Naive thymus-derived CD4-positive, alpha-beta T cell (primary cell): ENCODE measurements around the gene ABLIM3. TPM values are rescaled to one million over a fixed set of nuclear protein-coding genes. Genes with fewer than 3 reads are reported as not detected.

Experiments used
- ATAC-seq: fragments of 150-1000 bp; cut with Tn5 transposase; 2 replicates; pipeline ENCODE4 v1.10.0; 2021; ENCODE audit warnings: mild to moderate bottlenecking, moderate library complexity
- CTCF ChIA-PET: fragments of 350-600 bp; sonication (Branson Sonifier 250); formaldehyde crosslinking; loops from one replicate; lab custom pipeline; 2021; ENCODE audit warnings: antibody characterized with exemption; lab: Charles Lee
- POLR2A ChIA-PET: fragments of 350-600 bp; sonication (Branson Sonifier 250); formaldehyde crosslinking; loops from one replicate; lab custom pipeline; 2021; ENCODE audit warnings: antibody characterized with exemption, inconsistent platforms; lab: Charles Lee
- DNase-seq, 9 donors: peaks; one replicate each; pipeline versions ENCODE4 v3.0.0 to v3.0.0-alpha.2; 2020 to 2022; ENCODE audit warnings: mixed read lengths in 1 of 9
- H3K27ac ChIP-seq: one replicate; pipeline ENCODE4 v1.7.0; 2013; ENCODE audit warnings: mild to moderate bottlenecking, low read depth, low read length, moderate library complexity
- H3K27me3 ChIP-seq, 2 donors: one replicate each; pipeline ENCODE4 v1.7.0; 2013; ENCODE audit warnings: low read length in 2 of 2, mild to moderate bottlenecking in 2 of 2, moderate library complexity in 2 of 2; ENCODE audit not compliant: control insufficient read depth in 2 of 2, insufficient read depth in 2 of 2
- H3K36me3 ChIP-seq, 3 experiments: 1 replicate in 2 of 3; 2 replicates in 1 of 3; pipeline ENCODE4 v1.7.0; 2013; ENCODE audit warnings: low read length in 3 of 3, mild to moderate bottlenecking in 3 of 3, moderate library complexity in 1 of 3; ENCODE audit not compliant: insufficient read depth in 3 of 3, control insufficient read depth in 2 of 3
- H3K4me1 ChIP-seq, 2 donors: one replicate each; pipeline ENCODE4 v1.7.0; 2013; ENCODE audit warnings: low read length in 2 of 2, mild to moderate bottlenecking in 2 of 2, moderate library complexity in 1 of 2; ENCODE audit not compliant: control insufficient read depth in 2 of 2, insufficient read depth in 2 of 2
- H3K4me3 ChIP-seq: 2 replicates; pipeline ENCODE4 v1.7.0; 2013; ENCODE audit warnings: mild to moderate bottlenecking, low read length
- H3K9me3 ChIP-seq, 3 experiments: 1 replicate in 2 of 3; 2 replicates in 1 of 3; pipeline ENCODE4 v1.7.0; 2013; ENCODE audit warnings: low read length in 3 of 3; ENCODE audit not compliant: control insufficient read depth in 2 of 3
- H3K27ac Mint-ChIP-seq, 9 donors: one replicate each; pipeline ENCODE4 v1.8.0; 2020 to 2022; ENCODE audit warnings: mixed read lengths in 9 of 9, mild to moderate bottlenecking in 8 of 9, moderate library complexity in 5 of 9, inconsistent platforms in 2 of 9
- H3K27me3 Mint-ChIP-seq, 5 donors: one replicate each; pipeline ENCODE4 v1.8.0; 2021 to 2022; ENCODE audit warnings: mixed read lengths in 5 of 5, mild to moderate bottlenecking in 1 of 5
- H3K36me3 Mint-ChIP-seq, 5 donors: one replicate each; pipeline ENCODE4 v1.8.0; 2020 to 2022; ENCODE audit warnings: mixed read lengths in 5 of 5, mild to moderate bottlenecking in 3 of 5, inconsistent platforms in 1 of 5
- H3K4me1 Mint-ChIP-seq, 7 donors: one replicate each; pipeline ENCODE4 v1.8.0; 2020 to 2022; ENCODE audit warnings: mixed read lengths in 7 of 7, mild to moderate bottlenecking in 3 of 7, inconsistent platforms in 1 of 7
- H3K4me3 Mint-ChIP-seq, 10 donors: one replicate each; pipeline ENCODE4 v1.8.0; 2020 to 2022; ENCODE audit warnings: mild to moderate bottlenecking in 10 of 10, mixed read lengths in 10 of 10, moderate library complexity in 6 of 10, inconsistent platforms in 2 of 10
- H3K9me3 Mint-ChIP-seq, 11 donors: one replicate each; pipeline ENCODE4 v1.8.0; 2020 to 2022; ENCODE audit warnings: mixed read lengths in 11 of 11, mild to moderate bottlenecking in 4 of 11, inconsistent platforms in 1 of 11, moderate library complexity in 1 of 11
- intact Hi-C, 2 donors: fragments of 100-400 bp; cut with micrococcal nuclease; formaldehyde crosslinking; loops; one replicate each; pipeline ENCODE4 v1.15.1; 2023
- polyA plus RNA-seq, 2 donors: library from polyadenylated mRNA; unstranded; fragments of 300-500 nt; fragmentation: Illumina TruSeq; gene quantifications; one replicate each; pipeline ENCODE4 v1.2.3, GENCODE V29; 2021
- total RNA-seq, 6 experiments: library from RNA in 5 of 6; stranded (reverse) in 5 of 6; gene quantifications; 1 replicate in 5 of 6; 2 replicates in 1 of 6; pipeline ENCODE4 v1.2.3 and lab custom pipeline; 2021 to 2026

ABLIM3 gene
- total and polyA plus RNA-seq, 7 experiments from 2014 or later: 0.08 to 1.3 TPM; not detected in 5

DNA sequence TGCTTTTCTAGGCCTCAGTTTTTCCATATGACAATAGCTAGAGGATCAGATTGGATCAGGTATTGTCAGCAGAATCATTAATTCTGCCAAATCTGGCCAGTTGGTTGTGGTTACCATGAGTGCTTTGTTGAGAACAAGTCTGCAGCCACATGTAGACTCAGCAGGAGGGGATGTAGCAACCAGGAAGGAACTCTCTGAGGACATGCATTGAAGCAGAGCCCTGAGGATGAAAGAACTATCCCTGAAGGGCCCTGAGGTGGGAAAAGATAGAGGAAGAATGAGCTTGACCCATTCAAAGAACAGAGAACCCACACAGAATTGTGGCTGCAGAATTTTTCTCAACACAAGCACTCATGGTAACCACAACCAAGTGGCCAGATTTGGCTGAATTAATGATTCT is 70.3 kb downstream of the ABLIM3 start:
- no peak for ATAC-seq
- CTCF ChIA-PET: interaction anchor here (2.5 kb wide), 1 partner anchor 12 kb away, joined by 10 read pairs; no protein-coding TSS in a partner anchor

GRCh38 chr5:149212198-149212951 is 71.1 kb downstream of the ABLIM3 start:
- Histone ChIP-seq H3K36me3 (no peaks in the 10 kb centered on the region), H3K9me3 (no peaks in the 10 kb centered on the region), H3K4me1 (no peaks in the 10 kb centered on the region), H3K27ac (no peak overlapping the region), H3K4me3 (no peak overlapping the region), H3K27me3 (no peaks in the 10 kb centered on the region)
- ChIA-PET CTCF (interaction anchor here (1.2 to 3.0 kb wide), 3 partner anchors 11 to 71 kb away, joined by 6 to 11 read pairs (median 10); partner anchors contain the start of gene ABLIM3), POLR2A (interaction anchor here (0.6 kb wide), 1 partner anchor 15 kb away, joined by 3 read pairs; no protein-coding TSS in a partner anchor)
- DNase-seq (no peak), ATAC-seq (no peak)
- Mint-ChIP-seq H3K4me1 (peaks cover 0 to 19% (median 11%) of the 10 kb centered on the region in 7 donors), H3K27me3 (peaks cover 0 to 1% (median 0%) of the 10 kb centered on the region in 5 donors), H3K27ac (peak overlapping the region in 3 of 9 donors; percentile 3 to 24 (median 17)), H3K9me3 (no peaks in the 10 kb centered on the region), H3K4me3 (no peak overlapping the region), H3K36me3 (no peaks in the 10 kb centered on the region)
- intact Hi-C loops: no loop called here

More for the DNA sequence above, 70.3 kb downstream of the ABLIM3 start:
- POLR2A ChIA-PET: interaction anchor here (0.6 kb wide), 1 partner anchor 50 kb away, joined by 3 read pairs; no protein-coding TSS in a partner anchor
- Histone ChIP-seq H3K27me3 (no peaks in the 10 kb centered on the region), H3K27ac (no peak overlapping the region), H3K36me3 (no peaks in the 10 kb centered on the region), H3K4me3 (no peak overlapping the region), H3K4me1 (no peaks in the 10 kb centered on the region), H3K9me3 (no peaks in the 10 kb centered on the region)
- Mint-ChIP-seq H3K4me3 (no peak overlapping the region), H3K27ac (peak overlapping the region in 2 of 9 donors; percentile 4 to 32), H3K9me3 (no peaks in the 10 kb centered on the region), H3K4me1 (peaks cover 0 to 19% (median 11%) of the 10 kb centered on the region in 7 donors), H3K36me3 (no peaks in the 10 kb centered on the region), H3K27me3 (no peaks in the 10 kb centered on the region)
- intact Hi-C loops: no loop called here
- no peak for DNase-seq

- no peaks in the 10 kb centered on the region for H3K9me3 ChIP-seq
- no peak for DNase-seq
- POLR2A ChIA-PET: no interaction called here
Observed at GRCh38 chr5:149213264-149213880, 72.1 kb downstream of the ABLIM3 start.

GRCh38 chr5:149215478-149216090 is 74.3 kb downstream of the ABLIM3 start:
- Mint-ChIP-seq H3K27me3 (peaks cover 0 to 9% (median 0%) of the 10 kb centered on the region in 5 donors), H3K27ac (no peak overlapping the region), H3K4me1 (peaks cover 0 to 19% (median 11%) of the 10 kb centered on the region in 7 donors), H3K36me3 (no peaks in the 10 kb centered on the region), H3K9me3 (no peaks in the 10 kb centered on the region), H3K4me3 (no peak overlapping the region)
- Histone ChIP-seq H3K9me3 (no peaks in the 10 kb centered on the region), H3K27me3 (no peaks in the 10 kb centered on the region), H3K27ac (no peak overlapping the region), H3K36me3 (no peaks in the 10 kb centered on the region), H3K4me3 (no peak overlapping the region), H3K4me1 (no peaks in the 10 kb centered on the region)
- ATAC-seq (no peak), DNase-seq (no peak)
- CTCF ChIA-PET: no interaction called here
- intact Hi-C loops: no loop called here
- POLR2A ChIA-PET: no interaction called here

More at GRCh38 chr5:149213264-149213880, 72.1 kb downstream of the ABLIM3 start:
- Histone ChIP-seq H3K4me1 (no peaks in the 10 kb centered on the region), H3K27me3 (no peaks in the 10 kb centered on the region), H3K36me3 (no peaks in the 10 kb centered on the region), H3K4me3 (no peak overlapping the region), H3K27ac (no peak overlapping the region)
- no peak overlapping the region for H3K27ac Mint-ChIP-seq
- intact Hi-C loops: no loop called here
- ATAC-seq: no peak
- no peak overlapping the region for H3K4me3 Mint-ChIP-seq
- CTCF ChIA-PET: interaction anchor here (1.2 to 3.0 kb wide), 3 partner anchors 10 to 72 kb away, joined by 6 to 11 read pairs (median 10); partner anchors contain the start of gene ABLIM3
- H3K4me1 Mint-ChIP-seq: peaks cover 0 to 19% (median 11%) of the 10 kb centered on the region in 7 donors
- H3K27me3 Mint-ChIP-seq: peaks cover 0 to 5% (median 0%) of the 10 kb centered on the region in 5 donors
- no peaks in the 10 kb centered on the region for H3K9me3 Mint-ChIP-seq
- H3K36me3 Mint-ChIP-seq: no peaks in the 10 kb centered on the region

- Histone ChIP-seq H3K4me3 (no peak overlapping the region), H3K27me3 (no peaks in the 10 kb centered on the region), H3K27ac (no peak overlapping the region), H3K36me3 (no peaks in the 10 kb centered on the region), H3K9me3 (no peaks in the 10 kb centered on the region), H3K4me1 (no peaks in the 10 kb centered on the region)
- ChIA-PET CTCF (no interaction called here), POLR2A (no interaction called here)
- no peak overlapping the region for H3K4me3 Mint-ChIP-seq
- DNase-seq: no peak
- H3K36me3 Mint-ChIP-seq: no peaks in the 10 kb centered on the region
- no peak for ATAC-seq
- no peak overlapping the region for H3K27ac Mint-ChIP-seq
- peaks cover 0 to 9% (median 0%) of the 10 kb centered on the region in 5 donors for H3K27me3 Mint-ChIP-seq
- peaks cover 0 to 10% (median 7%) of the 10 kb centered on the region in 7 donors for H3K4me1 Mint-ChIP-seq
- no peaks in the 10 kb centered on the region for H3K9me3 Mint-ChIP-seq
- intact Hi-C loops: no loop called here
Observed at GRCh38 chr5:149216496-149216895, 75.2 kb downstream of the ABLIM3 start.

DNA sequence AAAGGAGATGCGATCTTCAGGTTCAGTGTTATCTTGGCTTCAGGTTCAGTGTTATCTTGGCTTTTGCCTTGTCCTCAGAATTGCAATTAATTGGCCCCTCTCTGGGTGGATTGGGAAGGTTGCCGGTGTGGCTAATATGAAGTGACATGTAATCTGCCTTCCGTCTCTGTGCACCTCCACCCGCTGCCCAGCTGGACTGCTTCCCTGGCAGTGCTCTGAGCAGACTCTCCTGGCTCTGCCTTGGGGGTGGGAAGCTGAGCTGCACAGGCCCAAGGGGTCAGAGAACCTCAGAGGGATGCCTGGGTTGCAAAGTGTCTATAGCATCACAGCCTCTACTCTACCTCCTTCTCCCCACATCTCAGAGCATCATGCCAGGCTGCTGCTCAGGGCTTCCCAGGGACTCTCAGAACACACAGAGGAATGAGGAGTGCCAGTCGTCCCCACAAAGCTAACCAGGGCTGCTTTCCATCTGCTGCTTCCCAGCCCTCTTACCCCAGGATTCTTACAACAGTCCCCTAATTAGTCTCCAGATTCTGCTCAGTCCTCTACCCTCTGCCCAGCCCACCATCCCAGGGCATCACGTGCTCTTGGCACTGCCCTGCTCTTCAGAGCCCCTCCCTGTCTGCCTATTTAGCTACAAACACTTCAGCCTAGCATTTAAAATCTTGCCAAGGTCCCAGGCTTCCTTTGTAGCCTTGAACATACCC is 76.0 kb downstream of the ABLIM3 start:
- POLR2A ChIA-PET: no interaction called here
- peaks cover 0 to 3% (median 1%) of the 10 kb centered on the region in 7 donors for H3K4me1 Mint-ChIP-seq
- no peaks in the 10 kb centered on the region for H3K36me3 Mint-ChIP-seq
- Histone ChIP-seq H3K4me3 (no peak overlapping the region), H3K36me3 (no peaks in the 10 kb centered on the region), H3K27me3 (no peaks in the 10 kb centered on the region), H3K4me1 (no peaks in the 10 kb centered on the region), H3K27ac (no peak overlapping the region), H3K9me3 (no peaks in the 10 kb centered on the region)
- intact Hi-C loops: no loop called here
- H3K27me3 Mint-ChIP-seq: peaks cover 0 to 9% (median 2%) of the 10 kb centered on the region in 5 donors
- ATAC-seq (no peak), DNase-seq (no peak)
- no peak overlapping the region for H3K4me3 Mint-ChIP-seq
- CTCF ChIA-PET: no interaction called here
- H3K9me3 Mint-ChIP-seq: no peaks in the 10 kb centered on the region
- peak overlapping the region in 1 of 9 donors; percentile 16 for H3K27ac Mint-ChIP-seq
